DOHH2 (cell line): ENCODE measurements around the gene ZSWIM5.
"Not testable (repeated sequence)": the region's sequence is repeated elsewhere in the genome, so short reads cannot be mapped to it uniquely, and the experiment has no call there.

Experiments used
- H3F3A ChIP-seq: fragments of 200-600 bp; sonication (generic), shearing (Covaris generic); 2 replicates; pipeline ENCODE4 v1.6.0; 2016; ENCODE audit warnings: antibody characterized with exemption, mild to moderate bottlenecking; ENCODE audit not compliant: control insufficient read depth, insufficient read depth
- H3K27ac ChIP-seq: fragments of 200-600 bp; sonication (generic); 2 replicates; pipeline ENCODE4 v1.5.1; 2014; ENCODE audit warnings: low read depth, mild to moderate bottlenecking, low read length, moderate library complexity
- H3K27me3 ChIP-seq: fragments of 200-600 bp; sonication (generic); 2 replicates; pipeline ENCODE4 v1.6.1; 2014; ENCODE audit warnings: mild to moderate bottlenecking, low read length, mixed read lengths; ENCODE audit not compliant: control insufficient read depth
- H3K36me3 ChIP-seq: fragments of 200-600 bp; sonication (generic); 2 replicates; pipeline ENCODE4 v1.6.1; 2014; ENCODE audit warnings: mild to moderate bottlenecking, low read length, moderate library complexity, mixed read lengths; ENCODE audit not compliant: control insufficient read depth
- H3K4me1 ChIP-seq: fragments of 200-600 bp; sonication (generic); 2 replicates; pipeline ENCODE4 v1.6.1; 2014; ENCODE audit warnings: mild to moderate bottlenecking, low read length, mixed read lengths; ENCODE audit not compliant: control insufficient read depth
- H3K4me2 ChIP-seq: fragments of 200-600 bp; sonication (generic); 2 replicates; pipeline ENCODE4 v1.6.0; 2014; ENCODE audit warnings: mild to moderate bottlenecking, low read length, moderate library complexity
- H3K4me3 ChIP-seq: fragments of 200-600 bp; sonication (generic); 2 replicates; pipeline ENCODE4 v1.5.1; 2014; ENCODE audit warnings: mild to moderate bottlenecking, low read length, mixed read lengths
- H3K79me2 ChIP-seq: fragments of 200-600 bp; sonication (generic); 2 replicates; pipeline ENCODE4 v1.6.1; 2014; ENCODE audit warnings: mild to moderate bottlenecking, low read length, mixed read lengths; ENCODE audit not compliant: control insufficient read depth
- H3K9me2 ChIP-seq: fragments of 200-600 bp; sonication (generic); replicated peaks from 2 replicates; pipeline ENCODE4 v1.6.1; 2014; ENCODE audit warnings: mild to moderate bottlenecking, low read length, mixed read lengths; ENCODE audit not compliant: control insufficient read depth
- H3K9me3 ChIP-seq: fragments of 200-600 bp; sonication (generic); 2 replicates; pipeline ENCODE4 v1.6.1; 2014; ENCODE audit warnings: antibody characterized with exemption, low read length, mixed read lengths; ENCODE audit not compliant: control insufficient read depth, insufficient read depth
- H4K20me1 ChIP-seq: fragments of 200-600 bp; sonication (generic); 2 replicates; pipeline ENCODE4 v1.6.0; 2014; ENCODE audit warnings: low read depth, mild to moderate bottlenecking, antibody characterized with exemption, low read length, moderate library complexity; ENCODE audit not compliant: control insufficient read depth, insufficient read depth
- CTCF ChIP-seq: fragments of 200-600 bp; sonication (generic); IDR thresholded peaks from one replicate; pipeline ENCODE4 v1.5.1; 2014; ENCODE audit warnings: antibody characterized with exemption, mild to moderate bottlenecking, low read depth, low read length; ENCODE audit not compliant: poor library complexity, severe bottlenecking
- EZH2phosphoT487 ChIP-seq: fragments of 200-600 bp; sonication (generic); IDR thresholded peaks from 2 replicates; pipeline ENCODE4 v1.6.1; 2017; ENCODE audit warnings: borderline replicate concordance, mild to moderate bottlenecking, antibody characterized with exemption, low read length, moderate library complexity, mixed read lengths

The ZSWIM5 gene

DNA sequence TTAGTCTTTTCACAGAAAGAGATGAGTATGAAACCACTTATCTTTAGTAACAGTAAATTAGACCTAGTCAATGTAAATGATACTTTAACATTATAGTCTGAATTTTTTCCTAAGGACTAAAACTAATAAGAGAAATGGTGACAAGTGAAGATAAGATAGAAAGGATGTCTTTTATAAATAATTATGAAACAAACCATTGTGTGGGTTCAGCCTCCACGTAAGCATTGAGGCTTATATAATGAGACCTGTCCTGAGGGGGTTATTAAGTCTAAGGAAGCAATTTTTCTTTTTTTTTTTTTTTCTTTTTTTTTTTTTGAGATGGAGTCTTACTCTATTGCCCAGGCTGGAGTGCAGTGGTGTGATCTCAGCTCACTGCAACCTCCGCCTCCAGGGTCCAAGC lies 138.6 kb downstream of the ZSWIM5 start:
- Histone ChIP-seq H3F3A (no peaks in the 10 kb centered on the region), H3K27ac (no peak overlapping the region), H3K36me3 (no peaks in the 10 kb centered on the region), H3K4me2 (no peak overlapping the region), H3K4me3 (no peak overlapping the region), H3K79me2 (no peaks in the 10 kb centered on the region), H3K9me3 (no peaks in the 10 kb centered on the region), H3K4me1 (no peaks in the 10 kb centered on the region), H4K20me1 (no peaks in the 10 kb centered on the region), H3K27me3 (no peaks in the 10 kb centered on the region; the same call in 1 of the 2 replicates), H3K9me2 (no peaks in the 10 kb centered on the region)
- TF ChIP-seq CTCF (no peak), EZH2phosphoT487 (no peak)

DNA sequence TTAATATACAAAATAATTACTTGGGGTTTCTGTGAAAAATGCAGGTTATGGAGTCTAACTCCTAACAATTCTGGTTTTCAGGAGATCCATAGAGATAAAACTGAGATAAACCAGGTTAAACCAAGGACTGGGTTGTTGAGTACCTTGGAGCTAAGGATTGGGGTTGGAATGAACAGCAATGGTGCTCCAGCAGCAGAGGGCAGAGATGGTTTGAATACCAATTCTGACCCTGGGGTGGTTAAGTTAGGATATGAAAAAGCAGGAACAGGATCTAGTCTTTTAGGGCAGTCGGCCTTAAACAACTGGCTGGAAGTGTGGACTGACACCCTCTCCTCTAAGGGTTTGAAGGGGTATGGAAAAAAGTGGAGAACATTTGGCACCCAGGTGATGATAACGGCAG lies 141.3 kb downstream of the ZSWIM5 start:
- Histone ChIP-seq H3K27me3 (no peaks in the 10 kb centered on the region; the same call in 1 of the 2 replicates), H3K79me2 (no peaks in the 10 kb centered on the region), H3K9me3 (no peaks in the 10 kb centered on the region), H4K20me1 (no peaks in the 10 kb centered on the region), H3K9me2 (no peaks in the 10 kb centered on the region), H3K4me2 (no peak overlapping the region), H3K27ac (no peak overlapping the region), H3K4me1 (no peaks in the 10 kb centered on the region), H3K4me3 (no peak overlapping the region), H3K36me3 (no peaks in the 10 kb centered on the region), H3F3A (no peaks in the 10 kb centered on the region)
- TF ChIP-seq CTCF (no peak), EZH2phosphoT487 (no peak)

GRCh38 chr1:45062463-45062862 lies 143.9 kb downstream of the ZSWIM5 start:
- H3K27me3 ChIP-seq, H3K27ac ChIP-seq, H3K36me3 ChIP-seq, H3K4me1 ChIP-seq, H3F3A ChIP-seq, H3K4me2 ChIP-seq, H4K20me1 ChIP-seq, H3K9me2 ChIP-seq, H3K79me2 ChIP-seq, H3K4me3 ChIP-seq, H3K9me3 ChIP-seq: not testable (repeated sequence)

DNA sequence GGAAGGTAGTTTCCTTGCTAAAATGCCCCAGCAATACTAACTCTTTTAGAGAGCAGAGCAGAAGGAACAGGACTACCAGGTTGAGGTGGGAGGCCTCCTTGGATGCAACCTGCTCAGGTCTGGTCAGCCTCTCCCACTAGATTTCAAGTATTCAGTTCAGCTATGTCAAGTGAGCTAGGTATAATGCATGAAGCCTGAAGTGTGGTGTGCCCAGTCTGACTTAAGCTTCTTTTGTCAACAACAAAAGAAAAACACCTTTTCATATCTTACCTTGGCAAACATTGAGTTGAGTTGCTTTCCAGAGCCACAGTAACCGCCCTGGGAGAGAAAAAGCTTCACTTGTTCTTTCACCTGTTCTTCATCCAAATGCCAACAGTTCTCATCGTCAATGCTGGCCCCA lies 146.6 kb downstream of the ZSWIM5 start:
- Histone ChIP-seq H3K27me3 (no peaks in the 10 kb centered on the region; the same call in 1 of the 2 replicates), H3K4me1 (no peaks in the 10 kb centered on the region), H3K4me2 (no peak overlapping the region), H3K9me3 (no peaks in the 10 kb centered on the region), H3K36me3 (no peaks in the 10 kb centered on the region), H4K20me1 (no peaks in the 10 kb centered on the region), H3K79me2 (no peaks in the 10 kb centered on the region), H3K4me3 (no peak overlapping the region), H3F3A (no peaks in the 10 kb centered on the region), H3K9me2 (no peaks in the 10 kb centered on the region), H3K27ac (no peak overlapping the region)
- TF ChIP-seq CTCF (no peak), EZH2phosphoT487 (no peak)
